SIG-M5 (cell line): Measurements from ENCODE around the gene COMP.

ENCODE experiments used
- DNase-seq: peaks from one replicate; lab custom pipeline; 2025; lab: John Stamatoyannopoulos, UW

The COMP gene

GRCh38 chr19:18782559-18783225 is 8.4 kb downstream of the COMP start:
- DNase-seq = no peak

- no peak for DNase-seq
Measured at GRCh38 chr19:18781885-18782527, 9.1 kb downstream of the COMP start.

GRCh38 chr19:18781047-18781600 is 10.0 kb downstream of the COMP start:
- no peak for DNase-seq

GRCh38 chr19:18780631-18781030 is 10.5 kb downstream of the COMP start:
- DNase-seq = no peak

- no peak for DNase-seq
Measured at GRCh38 chr19:18780081-18780480, 11.0 kb downstream of the COMP start.

- DNase-seq = no peak
Measured at GRCh38 chr19:18778826-18779495, 12.1 kb downstream of the COMP start.

- DNase-seq = no peak
Measured at GRCh38 chr19:18778076-18778389, 13.1 kb downstream of the COMP start.

GRCh38 chr19:18777301-18778075 is 13.6 kb downstream of the COMP start:
- DNase-seq = no peak

GRCh38 chr19:18776736-18777135 is 14.4 kb downstream of the COMP start:
- no peak for DNase-seq

- DNase-seq = no peak
Measured at GRCh38 chr19:18776288-18776594, 14.9 kb downstream of the COMP start.

- no peak for DNase-seq
Measured at GRCh38 chr19:18775586-18776287, 15.4 kb downstream of the COMP start.

GRCh38 chr19:18774782-18775444 is 16.2 kb downstream of the COMP start:
- no peak for DNase-seq

GRCh38 chr19:18774107-18774506 is 17.0 kb downstream of the COMP start:
- DNase-seq = no peak

- no peak for DNase-seq
Measured at GRCh38 chr19:18773682-18774081, 17.4 kb downstream of the COMP start.

- DNase-seq = no peak
Measured at GRCh38 chr19:18772620-18773587, 18.2 kb downstream of the COMP start.

- no peak for DNase-seq
Measured at GRCh38 chr19:18771328-18772242, 19.5 kb downstream of the COMP start.

- no peak for DNase-seq
Measured at GRCh38 chr19:18770663-18771327, 20.3 kb downstream of the COMP start.

- no peak for DNase-seq
Measured at GRCh38 chr19:18769989-18770528, 21.0 kb downstream of the COMP start.
